Ascending aorta (tissue), 2 donors: ENCODE data around the gene OR52K2. TPM values are rescaled to one million over a fixed set of nuclear protein-coding genes. Genes with fewer than 3 reads are reported as not detected.
"Not testable (repeated sequence)": the region's sequence is repeated elsewhere in the genome, so short reads cannot be mapped to it uniquely, and the experiment has no call there.

Experiments used
- DNase-seq, 2 donors: peaks; one replicate each; pipeline ENCODE4 v3.0.0-alpha.2; 2019; ENCODE audit warnings: low spot score in 2 of 2
- H3K27ac ChIP-seq, 2 donors: fragments of 200-600 bp; sonication (generic); one replicate each; pipeline ENCODE4 v1.5.1; 2016 to 2017; ENCODE audit warnings: mild to moderate bottlenecking in 1 of 2
- H3K27me3 ChIP-seq: fragments of 200-600 bp; sonication (generic); one replicate; pipeline ENCODE4 v1.5.1; 2017
- H3K36me3 ChIP-seq, 2 donors: fragments of 200-600 bp; sonication (generic); one replicate each; pipeline ENCODE4 v1.5.1; 2016
- H3K4me1 ChIP-seq, 2 donors: fragments of 200-600 bp; sonication (generic); one replicate each; pipeline ENCODE4 v1.5.1; 2016 to 2017; ENCODE audit warnings: mild to moderate bottlenecking in 1 of 2
- H3K4me3 ChIP-seq, 2 donors: fragments of 200-600 bp; sonication (generic); one replicate each; pipeline ENCODE4 v1.5.1; 2016 to 2017; ENCODE audit warnings: mild to moderate bottlenecking in 1 of 2
- H3K9me3 ChIP-seq, 2 donors: fragments of 200-600 bp; sonication (generic); one replicate each; pipeline ENCODE4 v1.5.1; 2016
- intact Hi-C: fragments of 100-400 bp; cut with DNase I; formaldehyde crosslinking; loops from one replicate; pipeline ENCODE4 v1.15.1; 2023
- total RNA-seq: library from RNA; depleted of rRNA; stranded (reverse); fragments of >200 nt; gene quantifications from one replicate; pipeline ENCODE4 v1.1.0, GENCODE V29; 2016
- TF ChIP-seq, protein P1 (sequence below), 3 experiments: fragments of 200-600 bp in 2 of 3; fragments of 450-650 bp in 1 of 3; sonication (generic) in 2 of 3; IDR thresholded peaks; one replicate each; pipeline ENCODE4 v1.5.1; 2016 to 2019; ENCODE audit warnings: antibody characterized with exemption in 3 of 3, mild to moderate bottlenecking in 1 of 3, moderate library complexity in 1 of 3

OR52K2 gene
- total RNA-seq, 1 donor from 2014 or later, result not detected

DNA sequence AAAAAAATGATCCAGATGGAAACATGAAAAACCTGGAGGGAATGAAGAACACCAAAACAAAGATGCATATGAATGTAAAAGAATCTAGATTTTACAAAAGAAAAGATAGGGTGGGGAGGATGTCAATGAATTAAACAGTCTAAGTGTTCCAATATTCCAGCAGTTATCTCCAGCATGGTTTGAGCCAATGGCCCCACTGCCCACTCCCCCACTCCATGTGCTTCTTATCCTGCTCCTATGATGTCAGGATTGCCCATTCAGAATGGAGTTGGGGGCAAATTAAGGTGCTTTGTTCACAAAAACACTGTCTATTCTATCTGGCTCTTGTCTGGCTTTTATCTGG lies 32.1 kb downstream of the OR52K2 start:
- Histone ChIP-seq H3K4me3 (no peak overlapping the region), H3K4me1 (no peaks in the 10 kb centered on the region), H3K27ac (no peak overlapping the region), H3K36me3 (no peaks in the 10 kb centered on the region), H3K9me3 (no peaks in the 10 kb centered on the region), H3K27me3 (no peaks in the 10 kb centered on the region)
- no peak for DNase-seq
- intact Hi-C loops, result no loop called here
- TF ChIP-seq, protein P1, sequence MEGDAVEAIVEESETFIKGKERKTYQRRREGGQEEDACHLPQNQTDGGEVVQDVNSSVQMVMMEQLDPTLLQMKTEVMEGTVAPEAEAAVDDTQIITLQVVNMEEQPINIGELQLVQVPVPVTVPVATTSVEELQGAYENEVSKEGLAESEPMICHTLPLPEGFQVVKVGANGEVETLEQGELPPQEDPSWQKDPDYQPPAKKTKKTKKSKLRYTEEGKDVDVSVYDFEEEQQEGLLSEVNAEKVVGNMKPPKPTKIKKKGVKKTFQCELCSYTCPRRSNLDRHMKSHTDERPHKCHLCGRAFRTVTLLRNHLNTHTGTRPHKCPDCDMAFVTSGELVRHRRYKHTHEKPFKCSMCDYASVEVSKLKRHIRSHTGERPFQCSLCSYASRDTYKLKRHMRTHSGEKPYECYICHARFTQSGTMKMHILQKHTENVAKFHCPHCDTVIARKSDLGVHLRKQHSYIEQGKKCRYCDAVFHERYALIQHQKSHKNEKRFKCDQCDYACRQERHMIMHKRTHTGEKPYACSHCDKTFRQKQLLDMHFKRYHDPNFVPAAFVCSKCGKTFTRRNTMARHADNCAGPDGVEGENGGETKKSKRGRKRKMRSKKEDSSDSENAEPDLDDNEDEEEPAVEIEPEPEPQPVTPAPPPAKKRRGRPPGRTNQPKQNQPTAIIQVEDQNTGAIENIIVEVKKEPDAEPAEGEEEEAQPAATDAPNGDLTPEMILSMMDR (IDR thresholded peaks at IDR 0.05), result no peak

DNA sequence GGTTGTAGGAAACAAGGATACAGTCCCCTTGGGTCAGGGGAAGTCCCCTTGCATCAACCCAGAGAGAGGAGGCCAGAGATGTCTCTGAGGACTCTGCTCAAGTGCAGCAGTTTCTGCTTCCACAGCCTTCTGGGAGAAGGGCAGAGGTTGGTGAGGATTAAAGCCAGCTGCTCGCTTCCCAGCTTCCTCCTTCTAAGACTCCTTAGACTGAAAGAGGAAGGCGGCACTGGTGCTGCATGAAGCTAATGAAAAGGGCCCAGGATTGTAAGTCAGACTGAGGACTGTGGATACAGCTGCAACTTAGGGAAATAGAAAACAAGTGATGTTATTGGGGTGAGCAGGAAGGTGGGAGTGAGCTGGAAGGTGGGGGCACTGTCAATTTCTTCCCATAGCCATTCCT lies 33.4 kb downstream of the OR52K2 start, which contains the start of gene OR52K1:
Gene OR52K1, plus strand, starts transcription at position 202 of the 400 bp plus-strand sequence. CDS start 6,255 bp downstream, outside the sequence.
- no peak for DNase-seq
- H3K27ac ChIP-seq, result no peak within 1 kb of the TSS
- intact Hi-C loops, result no loop called here
- no peaks in the 10 kb centered on the region for H3K9me3 ChIP-seq
- H3K36me3 ChIP-seq, result no peaks in the 10 kb centered on the region
- H3K4me3 ChIP-seq, result no peak within 1 kb of the TSS
- no peaks in the 10 kb centered on the region for H3K27me3 ChIP-seq
- TF ChIP-seq, protein P1 (IDR thresholded peaks at IDR 0.05), result no peak
- H3K4me1 ChIP-seq, result no peaks in the 10 kb centered on the region

DNA sequence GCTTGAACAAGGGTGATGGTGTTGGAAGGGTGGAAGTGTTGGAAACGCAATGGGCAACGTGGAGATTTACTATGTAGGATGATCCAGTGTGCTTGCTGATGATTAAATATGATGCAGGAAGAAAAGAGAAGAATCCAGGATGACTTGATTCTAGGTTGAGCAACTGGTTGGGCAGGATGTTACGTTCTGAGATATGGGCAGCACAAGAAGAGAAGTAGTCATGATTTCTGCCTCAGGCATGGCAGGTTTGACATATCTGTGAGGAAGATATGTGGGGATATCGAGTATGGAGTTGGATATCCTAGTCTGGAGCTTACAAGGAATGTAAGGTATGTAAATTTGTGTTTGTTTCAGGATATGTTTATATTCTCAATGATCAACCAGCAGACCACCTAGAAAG lies 35.2 kb downstream of the OR52K2 start:
- intact Hi-C loops, result no loop called here
- TF ChIP-seq, protein P1 (IDR thresholded peaks at IDR 0.05), result no peak
- DNase-seq, result no peak
- no peak overlapping the region for H3K27ac ChIP-seq
- no peaks in the 10 kb centered on the region for H3K27me3 ChIP-seq
- H3K4me1 ChIP-seq, result no peaks in the 10 kb centered on the region
- H3K36me3 ChIP-seq, result no peaks in the 10 kb centered on the region
- H3K4me3 ChIP-seq, result no peak overlapping the region
- no peaks in the 10 kb centered on the region for H3K9me3 ChIP-seq

DNA sequence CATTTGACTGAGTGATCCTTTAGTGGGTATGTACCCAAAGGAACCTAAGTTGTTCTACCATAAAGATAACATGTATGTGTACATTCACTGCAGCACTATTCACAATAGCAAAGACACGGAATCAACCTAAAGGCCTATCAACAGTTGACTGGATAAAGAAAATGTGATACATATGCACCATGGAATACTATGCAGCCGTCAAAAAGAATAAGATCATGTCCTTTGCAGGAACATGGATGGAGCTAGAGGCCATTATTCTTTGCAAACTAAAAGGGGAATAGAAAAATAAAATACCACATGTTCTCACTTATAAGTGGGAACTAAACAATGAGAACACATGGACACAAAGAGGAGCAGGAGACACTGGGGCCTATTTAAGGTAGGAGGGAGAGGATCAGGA lies 42.3 kb downstream of the OR52K2 start:
- H3K36me3 ChIP-seq, H3K9me3 ChIP-seq, H3K27me3 ChIP-seq, H3K4me1 ChIP-seq, intact Hi-C loops, DNase-seq, H3K4me3 ChIP-seq, H3K27ac ChIP-seq: not testable (repeated sequence)

DNA sequence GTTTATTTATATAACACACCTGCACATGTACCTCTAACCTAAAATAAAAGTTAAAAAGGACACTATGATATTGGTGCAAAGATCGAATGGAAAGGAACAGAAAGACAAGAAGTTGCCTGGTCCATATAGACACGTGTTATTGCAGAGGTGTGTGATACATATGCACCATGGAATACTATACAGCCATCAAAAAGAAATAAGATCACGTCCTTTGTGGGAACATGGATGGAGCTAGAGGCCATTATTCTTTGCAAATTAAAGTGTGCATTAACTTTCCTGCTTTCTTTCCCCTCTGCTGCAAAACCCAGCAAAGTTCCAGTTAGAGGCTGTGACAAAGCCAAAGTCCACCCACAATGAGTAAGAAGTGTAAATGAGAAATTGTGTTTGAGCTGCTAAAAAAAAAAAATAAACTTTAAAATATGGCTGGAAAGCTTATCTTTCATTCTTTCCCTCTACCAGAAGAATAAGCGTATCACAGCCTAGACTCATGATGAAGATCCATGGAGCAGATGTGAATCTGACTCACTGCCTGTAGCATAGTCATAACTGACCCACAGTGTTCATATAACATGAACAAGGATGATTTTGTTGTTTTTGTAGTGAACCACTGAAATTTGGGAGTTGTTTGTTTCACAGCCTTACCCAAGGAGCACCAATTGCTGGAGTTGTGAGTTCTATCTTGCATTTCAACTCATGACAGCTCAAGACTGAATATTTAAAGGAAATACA lies 42.9 kb downstream of the OR52K2 start:
- intact Hi-C loops, result no loop called here
- DNase-seq, result no peak
- Histone ChIP-seq H3K9me3 (no peaks in the 10 kb centered on the region), H3K4me1 (no peaks in the 10 kb centered on the region), H3K36me3 (no peaks in the 10 kb centered on the region), H3K27ac (no peak overlapping the region), H3K27me3 (no peaks in the 10 kb centered on the region), H3K4me3 (no peak overlapping the region)
- TF ChIP-seq, protein P1 (IDR thresholded peaks at IDR 0.05), result no peak

DNA sequence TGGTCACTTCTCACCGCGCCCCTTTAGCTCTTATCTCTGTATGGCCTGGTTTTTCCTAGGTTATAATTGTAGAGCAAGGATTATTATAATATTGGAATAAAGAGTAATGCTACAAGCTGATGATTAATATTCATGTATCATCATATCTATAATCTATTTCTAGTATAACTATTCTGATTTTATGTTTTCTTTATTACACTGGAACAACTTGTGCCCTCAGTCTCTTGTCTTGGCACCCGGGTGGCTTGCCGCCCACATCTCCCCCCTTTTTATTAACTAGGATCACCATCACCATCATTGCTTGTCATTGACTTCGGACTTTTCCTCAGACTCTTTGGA lies 44.4 kb downstream of the OR52K2 start:
- Histone ChIP-seq H3K4me1 (no peaks in the 10 kb centered on the region), H3K27ac (no peak overlapping the region), H3K9me3 (no peaks in the 10 kb centered on the region), H3K4me3 (no peak overlapping the region), H3K27me3 (no peaks in the 10 kb centered on the region), H3K36me3 (no peaks in the 10 kb centered on the region)
- TF ChIP-seq, protein P1 (IDR thresholded peaks at IDR 0.05), result no peak
- DNase-seq, result no peak
- intact Hi-C loops, result loop anchor here (1.0 kb wide), 1 partner anchor 306 kb away; no protein-coding TSS in a partner anchor
